Gastroesophageal sphincter (tissue), 3 donors: ENCODE results near the gene TSC22D2.

Source experiments
- CTCF ChIP-seq, 4 experiments: fragments of 200-600 bp in 2 of 4; fragments of 450-650 bp in 2 of 4; sonication (generic) in 1 of 4; IDR thresholded peaks; one replicate each; pipeline ENCODE4 v1.5.1; 2017 to 2019; ENCODE audit warnings: antibody characterized with exemption in 4 of 4, mild to moderate bottlenecking in 2 of 4, moderate library complexity in 2 of 4
- POLR2A ChIP-seq, 2 donors: fragments of 450-650 bp; IDR thresholded peaks; one replicate each; pipeline ENCODE4 v1.6.1; 2017; ENCODE audit warnings: antibody characterized with exemption in 2 of 2, mild to moderate bottlenecking in 2 of 2, moderate library complexity in 1 of 2
- POLR2AphosphoS5 ChIP-seq: sonication (generic); formaldehyde crosslinking; IDR thresholded peaks from one replicate; pipeline ENCODE4 v1.6.1; 2017; ENCODE audit warnings: antibody characterized with exemption

DNA sequence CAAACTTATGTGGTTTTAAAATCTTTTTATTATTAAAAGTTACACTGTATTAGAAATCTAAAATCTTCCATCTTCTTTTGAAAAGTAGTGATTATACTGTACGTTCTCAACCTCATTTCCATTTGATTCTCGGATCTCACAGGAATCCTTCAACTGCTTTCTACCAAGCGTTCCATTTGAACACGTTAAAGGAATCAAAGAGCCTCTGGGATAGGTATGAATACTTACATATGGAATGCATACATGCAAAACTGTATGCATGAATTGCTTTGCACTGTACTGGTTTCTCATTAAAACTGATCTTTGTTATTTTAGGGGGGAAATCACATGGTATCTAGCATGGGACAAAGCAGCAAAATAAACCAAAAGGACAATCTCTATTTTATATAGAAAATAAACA, 14.8 kb downstream of the TSC22D2 start:
- no peak for TF ChIP-seq CTCF (IDR thresholded peaks at IDR 0.05)
- no peak for TF ChIP-seq POLR2A (IDR thresholded peaks at IDR 0.05)
- TF ChIP-seq POLR2AphosphoS5 = no peak
